Kidney (tissue), 14 donors: ENCODE data around the gene SORD. TPM values are rescaled to one million over a fixed set of nuclear protein-coding genes. Genes with fewer than 3 reads are reported as not detected.

Experiments
- DNase-seq, 5 donors: peaks; one replicate each; pipeline ENCODE4 v3.0.0-alpha.2; 2013 to 2020
- FAIRE-seq: peaks from 2 replicates; lab custom pipeline; 2012; peaks lifted over from hg19 to GRCh38; lab: Jason Lieb, UNC
- H3K27ac ChIP-seq, 2 donors: one replicate each; pipeline ENCODE4 v1.7.0; 2013; ENCODE audit warnings: low read depth in 2 of 2, low read length in 2 of 2, inconsistent platforms in 1 of 2
- H3K27me3 ChIP-seq: one replicate; pipeline ENCODE4 v1.7.1; 2013; ENCODE audit warnings: low read length, inconsistent platforms; ENCODE audit not compliant: control insufficient read depth, insufficient read depth
- H3K36me3 ChIP-seq, 3 donors: one replicate each; pipeline versions ENCODE4 v1.7.0 to v1.7.1; 2013; ENCODE audit warnings: low read length in 3 of 3, control low read depth in 1 of 3, inconsistent platforms in 1 of 3; ENCODE audit not compliant: insufficient read depth in 3 of 3, control insufficient read depth in 2 of 3
- H3K4me1 ChIP-seq, 3 donors: one replicate each; pipeline versions ENCODE4 v1.7.0 to v1.7.1; 2013; ENCODE audit warnings: low read length in 3 of 3, inconsistent platforms in 1 of 3, low read depth in 1 of 3; ENCODE audit not compliant: control insufficient read depth in 2 of 3, insufficient read depth in 2 of 3
- H3K4me3 ChIP-seq, 3 donors: one replicate each; pipeline versions ENCODE4 v1.7.0 to v1.8.1; 2013; ENCODE audit warnings: low read length in 3 of 3, control low read depth in 1 of 3, inconsistent platforms in 1 of 3
- H3K9ac ChIP-seq, 3 donors: one replicate each; pipeline versions ENCODE4 v1.7.0 to v1.7.1; 2013; ENCODE audit warnings: low read length in 3 of 3, control low read depth in 1 of 3, inconsistent platforms in 1 of 3
- H3K9me3 ChIP-seq, 3 donors: one replicate each; pipeline versions ENCODE4 v1.7.0 to v1.7.1; 2013; ENCODE audit warnings: low read length in 3 of 3, control low read depth in 1 of 3, inconsistent platforms in 1 of 3; ENCODE audit not compliant: control insufficient read depth in 2 of 3, insufficient read depth in 1 of 3
- intact Hi-C: fragments of 100-400 bp; cut with DNase I; formaldehyde crosslinking; loops from one replicate; pipeline ENCODE4 v1.11.1; 2022
- polyA plus RNA-seq: library from polyadenylated mRNA; stranded (reverse); fragments of 350-450 nt; fragmentation: Illumina TruSeq; extraction: RNeasy Lipid Tissue Mini Kit (QIAGEN cat#74804); gene quantifications from one replicate; pipeline ENCODE4 v1.2.3, GENCODE V29; 2014; ENCODE audit warnings: low read depth, low replicate concordance; ENCODE audit not compliant: insufficient read depth
- total RNA-seq: library from RNA; stranded (reverse); fragmentation: NEBNext Ultra II Directional; extraction: Animal tissue kit (Norgen Biotek cat#: 25700); gene quantifications from one replicate; pipeline ENCODE4 v1.2.1, GENCODE V29; 2021
- TF ChIP-seq, protein P1 (sequence below): IDR thresholded peaks from 3 replicates; pipeline ENCODE4 v1.5.1; 2012; ENCODE audit warnings: mild to moderate bottlenecking, moderate library complexity, borderline replicate concordance; ENCODE audit not compliant: insufficient read depth; ENCODE audit errors: extremely low read depth
- donor health status: control.
- donor health status: control.
- donor health status: control.
- donor health status: control.
- donor health status: control.
- donor health status: DM: yes; HTN: yes; CAD: no.
- donor health status: Normal renal cell carcinoma (clear cell type).

The SORD gene
- total and polyA plus RNA-seq, 2 donors from 2014 or later, result 14.2 to 83.0 TPM

DNA sequence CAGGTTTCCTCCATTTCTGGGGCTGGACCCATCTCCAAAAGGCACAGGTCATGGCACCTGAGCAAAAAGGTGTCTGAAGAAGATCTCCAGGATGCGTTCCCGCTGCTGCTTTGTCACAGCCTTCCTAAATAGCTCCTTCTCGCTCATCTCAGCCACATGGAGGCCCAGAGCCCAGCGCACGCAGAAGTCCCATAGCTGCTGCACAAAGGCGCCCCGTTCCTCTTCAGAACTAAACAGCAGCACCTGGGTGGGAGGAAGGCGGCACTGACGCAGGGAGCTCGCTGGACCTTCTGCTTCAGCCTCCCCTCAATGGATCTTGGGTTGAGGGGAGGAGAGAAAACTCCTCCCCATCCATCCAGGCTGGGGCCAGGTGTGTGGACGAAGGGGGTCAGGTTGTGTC, 82.6 kb downstream of the SORD start:
- Histone ChIP-seq H3K9ac (no peak overlapping the region), H3K27me3 (peaks cover 5% of the 10 kb centered on the region), H3K36me3 (no peaks in the 10 kb centered on the region), H3K4me3 (no peak overlapping the region), H3K27ac (no peak overlapping the region), H3K4me1 (no peaks in the 10 kb centered on the region), H3K9me3 (no peaks in the 10 kb centered on the region)
- TF ChIP-seq, protein P1, sequence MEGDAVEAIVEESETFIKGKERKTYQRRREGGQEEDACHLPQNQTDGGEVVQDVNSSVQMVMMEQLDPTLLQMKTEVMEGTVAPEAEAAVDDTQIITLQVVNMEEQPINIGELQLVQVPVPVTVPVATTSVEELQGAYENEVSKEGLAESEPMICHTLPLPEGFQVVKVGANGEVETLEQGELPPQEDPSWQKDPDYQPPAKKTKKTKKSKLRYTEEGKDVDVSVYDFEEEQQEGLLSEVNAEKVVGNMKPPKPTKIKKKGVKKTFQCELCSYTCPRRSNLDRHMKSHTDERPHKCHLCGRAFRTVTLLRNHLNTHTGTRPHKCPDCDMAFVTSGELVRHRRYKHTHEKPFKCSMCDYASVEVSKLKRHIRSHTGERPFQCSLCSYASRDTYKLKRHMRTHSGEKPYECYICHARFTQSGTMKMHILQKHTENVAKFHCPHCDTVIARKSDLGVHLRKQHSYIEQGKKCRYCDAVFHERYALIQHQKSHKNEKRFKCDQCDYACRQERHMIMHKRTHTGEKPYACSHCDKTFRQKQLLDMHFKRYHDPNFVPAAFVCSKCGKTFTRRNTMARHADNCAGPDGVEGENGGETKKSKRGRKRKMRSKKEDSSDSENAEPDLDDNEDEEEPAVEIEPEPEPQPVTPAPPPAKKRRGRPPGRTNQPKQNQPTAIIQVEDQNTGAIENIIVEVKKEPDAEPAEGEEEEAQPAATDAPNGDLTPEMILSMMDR, result no peak
- peak in 1 of 5 donors; percentile 21 for DNase-seq
- intact Hi-C loops, result no loop called here
- FAIRE-seq, result no peak

DNA sequence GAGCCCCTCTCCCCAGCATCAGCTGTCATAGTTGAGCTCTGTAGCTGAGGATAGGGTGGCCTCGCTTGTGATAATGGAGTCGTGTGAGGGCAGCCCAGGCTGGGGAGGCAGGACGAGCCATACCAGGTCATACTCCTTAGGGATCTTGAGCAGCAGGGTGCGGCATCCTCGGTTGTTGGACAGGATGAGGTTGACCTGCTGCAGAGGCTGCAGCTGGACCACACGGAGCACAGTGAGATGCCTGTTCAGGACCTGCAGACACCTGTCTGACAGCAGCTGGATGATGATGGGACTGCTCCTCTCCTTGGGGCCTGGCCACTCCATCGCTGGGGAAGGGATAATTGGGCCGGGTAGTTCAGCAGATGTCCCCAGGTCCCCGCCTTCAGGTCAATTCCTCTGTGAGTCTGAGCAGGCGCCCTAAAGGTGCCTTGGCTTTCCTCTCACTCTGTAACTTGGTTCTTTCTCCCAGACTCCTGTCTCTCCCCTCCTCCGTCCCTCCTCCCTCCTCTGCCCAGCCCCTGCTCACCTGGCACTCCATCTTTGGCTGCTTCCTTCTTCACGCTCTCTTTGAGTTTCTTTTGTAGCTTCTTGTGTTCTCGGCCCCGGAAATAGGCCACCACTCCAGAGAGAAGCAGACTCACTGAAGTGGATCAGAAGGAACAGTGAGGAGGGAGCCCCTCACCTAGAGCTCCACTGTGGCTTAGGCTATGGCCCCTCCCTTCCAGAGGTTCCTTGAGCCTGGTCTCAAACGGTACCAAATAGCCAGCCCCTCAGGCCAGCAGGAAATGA, 83.2 kb downstream of the SORD start:
- Histone ChIP-seq H3K36me3 (no peaks in the 10 kb centered on the region), H3K4me3 (no peak overlapping the region), H3K27ac (no peak overlapping the region), H3K9ac (no peak overlapping the region), H3K4me1 (no peaks in the 10 kb centered on the region), H3K9me3 (no peaks in the 10 kb centered on the region), H3K27me3 (peaks cover 7% of the 10 kb centered on the region)
- FAIRE-seq (no peak), DNase-seq (peak in 2 of 5 donors; percentile 25 to 26)
- intact Hi-C loops, result no loop called here
- TF ChIP-seq, protein P1, result no peak

DNA sequence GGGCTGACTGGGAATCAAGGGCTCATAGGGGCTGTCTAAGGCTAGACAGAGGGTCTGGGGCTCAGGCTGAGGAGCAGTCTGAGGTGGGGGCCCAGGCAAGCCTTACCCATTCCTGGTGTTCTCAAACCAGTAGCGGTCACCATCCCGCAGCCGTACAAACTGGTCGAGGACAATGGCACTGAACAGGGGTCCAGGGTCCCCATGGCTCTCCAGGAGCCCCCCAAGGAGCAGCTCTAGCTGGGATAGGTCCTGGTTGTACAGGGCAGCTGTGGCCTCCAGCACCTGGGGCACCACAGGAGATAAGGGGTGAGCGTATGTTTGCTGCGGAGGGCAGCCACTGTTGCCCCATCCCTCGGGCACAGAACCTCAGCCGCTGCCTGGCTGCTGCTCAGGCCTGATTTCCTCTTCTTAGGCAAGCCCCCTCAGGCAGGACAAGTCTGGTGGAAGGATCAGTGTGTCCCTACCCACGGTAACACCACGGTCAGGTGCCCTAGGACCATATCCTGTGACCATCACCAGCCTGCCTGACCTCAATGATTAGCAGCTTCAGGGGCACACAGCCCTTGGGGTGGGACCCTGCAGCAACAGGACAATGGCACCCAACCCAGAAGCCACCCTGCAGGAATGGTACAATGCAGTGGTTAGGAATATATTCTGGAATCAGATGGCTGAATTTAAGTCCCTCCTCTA, 85.1 kb downstream of the SORD start:
- Histone ChIP-seq H3K4me3 (no peak overlapping the region), H3K9ac (no peak overlapping the region), H3K36me3 (no peaks in the 10 kb centered on the region), H3K4me1 (peaks cover 0 to 11% (median 0%) of the 10 kb centered on the region in 3 donors), H3K9me3 (no peaks in the 10 kb centered on the region), H3K27me3 (peaks cover 20% of the 10 kb centered on the region), H3K27ac (no peak overlapping the region)
- peak in 1 of 5 donors; percentile 24 for DNase-seq
- TF ChIP-seq, protein P1, result no peak
- no peak for FAIRE-seq
- intact Hi-C loops, result no loop called here
